Measurements from ENCODE around the gene GLT8D1. TPM values are rescaled to one million over a fixed set of nuclear protein-coding genes. Genes with fewer than 3 reads are reported as not detected.

GLT8D1 gene
- total RNA-seq, 1 experiment from 2014 or later, result 42.1 TPM

DNA sequence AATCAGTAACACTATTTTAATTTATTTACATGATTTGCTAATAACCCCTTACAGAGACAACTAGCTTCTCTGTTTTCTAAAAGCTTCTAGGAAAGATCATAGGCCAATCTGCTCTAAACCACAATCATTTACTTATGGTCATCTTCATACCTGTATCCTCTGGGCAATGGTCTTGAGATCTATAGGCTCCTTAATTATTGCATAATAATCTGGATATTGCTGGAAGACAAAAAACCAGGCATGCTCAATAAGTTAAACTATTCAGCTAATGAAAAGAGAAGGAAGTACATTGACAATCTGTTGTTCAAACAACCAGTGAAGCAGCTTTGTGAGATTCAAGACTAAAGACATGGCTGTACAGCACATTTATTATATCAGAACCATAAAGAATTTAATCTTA lies 54.0 kb downstream of the GLT8D1 start:
- Histone ChIP-seq H3K9ac (ENCODE audit: low read length) (no peak overlapping the region), H3K27ac (ENCODE audit: low read depth, low read length) (no peak overlapping the region), H3K4me1 (ENCODE audit: control insufficient read depth in 1 of 2, insufficient read depth in 2 of 2, low read length in 2 of 2) (no peaks in the 10 kb centered on the region; a peak in 1 of 4 replicates), H3K27me3 (ENCODE audit: insufficient read depth, low read length) (no peaks in the 10 kb centered on the region), H3K9me3 (ENCODE audit: control insufficient read depth in 1 of 2, insufficient read depth in 1 of 2, low read depth in 1 of 2, low read length in 2 of 2) (no peaks in the 10 kb centered on the region), H3K4me2 (ENCODE audit: low read length) (no peak overlapping the region), H3K4me3 (replicated peaks in 1 of 2; ENCODE audit: low read depth in 1 of 2, low read length in 2 of 2) (no peak overlapping the region), H2AFZ (ENCODE audit: low read depth, low read length, poor library complexity, severe bottlenecking) (no peak overlapping the region), H3K9me2 (ENCODE audit: insufficient read depth) (no peaks in the 10 kb centered on the region), H3K79me2 (ENCODE audit: insufficient read depth, low read length) (no peaks in the 10 kb centered on the region), H3K36me3 (ENCODE audit: control insufficient read depth in 1 of 2, insufficient read depth in 2 of 2, low read length in 2 of 2) (peaks cover 16 to 40% of the 10 kb centered on the region in 2 experiments), H4K20me1 (ENCODE audit: insufficient read depth) (no peaks in the 10 kb centered on the region)
- TF ChIP-seq RAD21 (IDR thresholded peaks at IDR 0.05; ENCODE audit: low read depth) (no peak), SIN3A (IDR thresholded peaks at IDR 0.05; ENCODE audit: low read depth) (no peak), ZNF274 (IDR thresholded peaks at IDR 0.05; ENCODE audit: low read depth, low read length) (no peak), EZH2phosphoT487 (IDR thresholded peaks at IDR 0.05; ENCODE audit: borderline replicate concordance) (no peak)
- TF ChIP-seq, protein P1, sequence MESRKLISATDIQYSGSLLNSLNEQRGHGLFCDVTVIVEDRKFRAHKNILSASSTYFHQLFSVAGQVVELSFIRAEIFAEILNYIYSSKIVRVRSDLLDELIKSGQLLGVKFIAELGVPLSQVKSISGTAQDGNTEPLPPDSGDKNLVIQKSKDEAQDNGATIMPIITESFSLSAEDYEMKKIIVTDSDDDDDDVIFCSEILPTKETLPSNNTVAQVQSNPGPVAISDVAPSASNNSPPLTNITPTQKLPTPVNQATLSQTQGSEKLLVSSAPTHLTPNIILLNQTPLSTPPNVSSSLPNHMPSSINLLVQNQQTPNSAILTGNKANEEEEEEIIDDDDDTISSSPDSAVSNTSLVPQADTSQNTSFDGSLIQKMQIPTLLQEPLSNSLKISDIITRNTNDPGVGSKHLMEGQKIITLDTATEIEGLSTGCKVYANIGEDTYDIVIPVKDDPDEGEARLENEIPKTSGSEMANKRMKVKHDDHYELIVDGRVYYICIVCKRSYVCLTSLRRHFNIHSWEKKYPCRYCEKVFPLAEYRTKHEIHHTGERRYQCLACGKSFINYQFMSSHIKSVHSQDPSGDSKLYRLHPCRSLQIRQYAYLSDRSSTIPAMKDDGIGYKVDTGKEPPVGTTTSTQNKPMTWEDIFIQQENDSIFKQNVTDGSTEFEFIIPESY (IDR thresholded peaks at IDR 0.05; ENCODE audit: extremely low read depth, insufficient replicate concordance, low read length), result no peak
- TF ChIP-seq, protein P2, sequence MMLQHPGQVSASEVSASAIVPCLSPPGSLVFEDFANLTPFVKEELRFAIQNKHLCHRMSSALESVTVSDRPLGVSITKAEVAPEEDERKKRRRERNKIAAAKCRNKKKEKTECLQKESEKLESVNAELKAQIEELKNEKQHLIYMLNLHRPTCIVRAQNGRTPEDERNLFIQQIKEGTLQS (IDR thresholded peaks at IDR 0.05), result no peak
- ATAC-seq, result no peak
- ChIA-PET CTCF (no interaction called here), POLR2A (no interaction called here), RAD21 (ENCODE audit: low non-redundant PET in 1 of 2, low total read pairs in 2 of 2, uncharacterized antibody in 2 of 2, unreplicated experiment in 2 of 2) (no interaction called here)
- intact Hi-C loops (cut with micrococcal nuclease), result no loop called here
- no peak for DNase-seq (ENCODE audit: low read depth, low spot score)
- BruUV-seq (replicated peaks), result no TSS peak

DNA sequence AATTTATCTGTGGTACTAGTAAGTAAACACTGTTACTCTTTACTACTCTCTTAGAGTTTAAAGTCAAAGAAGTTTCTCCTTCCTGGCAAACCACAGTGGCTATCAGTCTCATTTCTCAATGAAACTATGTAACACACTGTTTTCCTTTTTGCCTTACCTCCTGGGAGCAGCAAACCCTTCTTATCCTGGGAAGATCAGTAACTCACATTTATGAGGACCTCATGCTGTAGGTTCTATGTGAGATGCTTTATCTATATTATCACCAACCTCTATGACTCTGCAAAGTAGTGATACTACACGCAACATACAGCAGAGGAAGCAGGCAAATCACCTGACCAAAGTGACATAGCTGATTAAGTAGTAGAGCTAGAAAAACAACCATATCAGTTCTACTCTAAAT lies 55.2 kb downstream of the GLT8D1 start:
- no peaks in the 10 kb centered on the region for H3K9me3 ChIP-seq (ENCODE audit: control insufficient read depth in 1 of 2, insufficient read depth in 1 of 2, low read depth in 1 of 2, low read length in 2 of 2)
- BruUV-seq (replicated peaks), result no TSS peak
- H3K27ac ChIP-seq (ENCODE audit: low read depth, low read length), result no peak overlapping the region
- ATAC-seq (no peak), DNase-seq (ENCODE audit: low read depth, low spot score) (no peak)
- no peaks in the 10 kb centered on the region for H3K79me2 ChIP-seq (ENCODE audit: insufficient read depth, low read length)
- H3K9me2 ChIP-seq (ENCODE audit: insufficient read depth), result no peaks in the 10 kb centered on the region
- peaks cover 11 to 31% of the 10 kb centered on the region in 2 experiments for H3K36me3 ChIP-seq (ENCODE audit: control insufficient read depth in 1 of 2, insufficient read depth in 2 of 2, low read length in 2 of 2)
- POLR2A ChIA-PET, result no interaction called here
- RAD21 ChIA-PET (ENCODE audit: low non-redundant PET in 1 of 2, low total read pairs in 2 of 2, uncharacterized antibody in 2 of 2, unreplicated experiment in 2 of 2), result no interaction called here
- H3K4me3 ChIP-seq (replicated peaks in 1 of 2; ENCODE audit: low read depth in 1 of 2, low read length in 2 of 2), result no peak overlapping the region
- no peak overlapping the region for H3K4me2 ChIP-seq (ENCODE audit: low read length)
- no peaks in the 10 kb centered on the region for H3K27me3 ChIP-seq (ENCODE audit: insufficient read depth, low read length)
- CTCF ChIA-PET, result no interaction called here
- intact Hi-C loops (cut with micrococcal nuclease), result no loop called here
- H3K4me1 ChIP-seq (ENCODE audit: control insufficient read depth in 1 of 2, insufficient read depth in 2 of 2, low read length in 2 of 2), result no peaks in the 10 kb centered on the region; a peak in 1 of 4 replicates
- no peaks in the 10 kb centered on the region for H4K20me1 ChIP-seq (ENCODE audit: insufficient read depth)
- H2AFZ ChIP-seq (ENCODE audit: low read depth, low read length, poor library complexity, severe bottlenecking), result no peak overlapping the region
- no peak overlapping the region for H3K9ac ChIP-seq (ENCODE audit: low read length)
- TF ChIP-seq TCF7L2 (IDR thresholded peaks at IDR 0.05; ENCODE audit: borderline replicate concordance, extremely low read depth, insufficient read depth, insufficient read length), result no peak
- no peak for TF ChIP-seq CEBPB (IDR thresholded peaks at IDR 0.05; ENCODE audit: low read depth)
- TF ChIP-seq CBX3 (IDR thresholded peaks at IDR 0.05; ENCODE audit: low read depth), result no peak
- TF ChIP-seq FOSL1 (IDR thresholded peaks at IDR 0.05; ENCODE audit: low read depth), result no peak
- TF ChIP-seq, protein P3, sequence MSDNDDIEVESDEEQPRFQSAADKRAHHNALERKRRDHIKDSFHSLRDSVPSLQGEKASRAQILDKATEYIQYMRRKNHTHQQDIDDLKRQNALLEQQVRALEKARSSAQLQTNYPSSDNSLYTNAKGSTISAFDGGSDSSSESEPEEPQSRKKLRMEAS (IDR thresholded peaks at IDR 0.05), result no peak
- TF ChIP-seq SRF (IDR thresholded peaks at IDR 0.05; ENCODE audit: low read depth), result no peak
- no peak for TF ChIP-seq SP1 (IDR thresholded peaks at IDR 0.05; ENCODE audit: low read depth)
- TF ChIP-seq EGR1 (IDR thresholded peaks at IDR 0.05; ENCODE audit: low read depth), result no peak
- TF ChIP-seq, protein P4, sequence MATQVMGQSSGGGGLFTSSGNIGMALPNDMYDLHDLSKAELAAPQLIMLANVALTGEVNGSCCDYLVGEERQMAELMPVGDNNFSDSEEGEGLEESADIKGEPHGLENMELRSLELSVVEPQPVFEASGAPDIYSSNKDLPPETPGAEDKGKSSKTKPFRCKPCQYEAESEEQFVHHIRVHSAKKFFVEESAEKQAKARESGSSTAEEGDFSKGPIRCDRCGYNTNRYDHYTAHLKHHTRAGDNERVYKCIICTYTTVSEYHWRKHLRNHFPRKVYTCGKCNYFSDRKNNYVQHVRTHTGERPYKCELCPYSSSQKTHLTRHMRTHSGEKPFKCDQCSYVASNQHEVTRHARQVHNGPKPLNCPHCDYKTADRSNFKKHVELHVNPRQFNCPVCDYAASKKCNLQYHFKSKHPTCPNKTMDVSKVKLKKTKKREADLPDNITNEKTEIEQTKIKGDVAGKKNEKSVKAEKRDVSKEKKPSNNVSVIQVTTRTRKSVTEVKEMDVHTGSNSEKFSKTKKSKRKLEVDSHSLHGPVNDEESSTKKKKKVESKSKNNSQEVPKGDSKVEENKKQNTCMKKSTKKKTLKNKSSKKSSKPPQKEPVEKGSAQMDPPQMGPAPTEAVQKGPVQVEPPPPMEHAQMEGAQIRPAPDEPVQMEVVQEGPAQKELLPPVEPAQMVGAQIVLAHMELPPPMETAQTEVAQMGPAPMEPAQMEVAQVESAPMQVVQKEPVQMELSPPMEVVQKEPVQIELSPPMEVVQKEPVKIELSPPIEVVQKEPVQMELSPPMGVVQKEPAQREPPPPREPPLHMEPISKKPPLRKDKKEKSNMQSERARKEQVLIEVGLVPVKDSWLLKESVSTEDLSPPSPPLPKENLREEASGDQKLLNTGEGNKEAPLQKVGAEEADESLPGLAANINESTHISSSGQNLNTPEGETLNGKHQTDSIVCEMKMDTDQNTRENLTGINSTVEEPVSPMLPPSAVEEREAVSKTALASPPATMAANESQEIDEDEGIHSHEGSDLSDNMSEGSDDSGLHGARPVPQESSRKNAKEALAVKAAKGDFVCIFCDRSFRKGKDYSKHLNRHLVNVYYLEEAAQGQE (IDR thresholded peaks at IDR 0.05; ENCODE audit: low read depth), result no peak
- TF ChIP-seq, protein P2 (IDR thresholded peaks at IDR 0.05), result no peak
- TF ChIP-seq EZH2phosphoT487 (IDR thresholded peaks at IDR 0.05; ENCODE audit: borderline replicate concordance), result no peak
- no peak for TF ChIP-seq SIN3A (IDR thresholded peaks at IDR 0.05; ENCODE audit: low read depth)
- TF ChIP-seq RAD21 (IDR thresholded peaks at IDR 0.05; ENCODE audit: low read depth), result no peak
